RWPE2 (cell line): ENCODE measurements around the gene CBFA2T3.
A peak's percentile ranks its signal among the peaks of the same experiment; 100 is the strongest.
"Not testable (repeated sequence)": the region's sequence is repeated elsewhere in the genome, so short reads cannot be mapped to it uniquely, and the experiment has no call there.

Experiments used
- ATAC-seq: fragments of 200-7000 bp; cut with Tn5 transposase; 3 replicates; pipeline ENCODE4 v1.9.1; 2021; ENCODE audit warnings: low read depth
- DNase-seq: peaks from one replicate; pipeline ENCODE4 v3.0.0-alpha.2; 2020; ENCODE audit warnings: low spot score
- H3K27ac ChIP-seq: fragments of 450-650 bp; 2 replicates; pipeline ENCODE4 v1.5.1; 2017; ENCODE audit warnings: mild to moderate bottlenecking; ENCODE audit not compliant: poor library complexity, severe bottlenecking
- H3K27me3 ChIP-seq: fragments of 250-450 bp; sonication (Bioruptor Pico); 2 replicates; pipeline ENCODE4 v1.5.1; 2021; ENCODE audit warnings: mild to moderate bottlenecking, moderate library complexity; ENCODE audit not compliant: insufficient read depth, poor library complexity, severe bottlenecking
- H3K36me3 ChIP-seq: fragments of 250-450 bp; sonication (Bioruptor Pico); 2 replicates; pipeline ENCODE4 v1.5.1; 2020; ENCODE audit warnings: low read depth, mild to moderate bottlenecking, moderate library complexity
- H3K4me1 ChIP-seq: fragments of 250-450 bp; sonication (Bioruptor Pico); 2 replicates; pipeline ENCODE4 v1.5.1; 2021; ENCODE audit warnings: mild to moderate bottlenecking, moderate library complexity; ENCODE audit not compliant: insufficient read depth, poor library complexity, severe bottlenecking
- H3K4me3 ChIP-seq: fragments of 250-450 bp; sonication (Bioruptor Pico); 2 replicates; pipeline ENCODE4 v1.5.1; 2021; ENCODE audit warnings: mild to moderate bottlenecking, moderate library complexity; ENCODE audit not compliant: severe bottlenecking
- H3K9me3 ChIP-seq: fragments of 250-450 bp; sonication (Bioruptor Pico); 2 replicates; pipeline ENCODE4 v1.5.1; 2021; ENCODE audit warnings: mild to moderate bottlenecking, moderate library complexity; ENCODE audit not compliant: severe bottlenecking
- CTCF ChIP-seq: fragments of 450-650 bp; IDR thresholded peaks from one replicate; pipeline ENCODE4 v1.5.1; 2017; ENCODE audit warnings: mild to moderate bottlenecking, moderate library complexity; ENCODE audit not compliant: poor library complexity, severe bottlenecking

The CBFA2T3 gene

GRCh38 chr16:88921591-88921990, 55.4 kb downstream of the CBFA2T3 start:
- TF ChIP-seq CTCF = no peak
- no peak overlapping the region for H3K4me3 ChIP-seq
- no peaks in the 10 kb centered on the region for H3K27me3 ChIP-seq
- H3K4me1 ChIP-seq = peaks cover 29% of the 10 kb centered on the region
- H3K36me3 ChIP-seq = no peaks in the 10 kb centered on the region
- peak overlapping the region; percentile 42 for H3K27ac ChIP-seq
- DNase-seq (no peak), ATAC-seq (no peak)
- H3K9me3 ChIP-seq = peaks cover 4% of the 10 kb centered on the region

GRCh38 chr16:88920618-88921590, 56.1 kb downstream of the CBFA2T3 start:
- Histone ChIP-seq H3K27me3 (no peaks in the 10 kb centered on the region), H3K9me3 (peaks cover 4% of the 10 kb centered on the region), H3K4me3 (no peak overlapping the region), H3K4me1 (peaks cover 29% of the 10 kb centered on the region), H3K27ac (peak overlapping the region; percentile 42), H3K36me3 (no peaks in the 10 kb centered on the region)
- TF ChIP-seq CTCF = no peak
- 0 out of 3 replicates have a peak, but pooled peaks have one; percentile 28 for ATAC-seq
- no peak for DNase-seq

GRCh38 chr16:88919936-88920335, 57.1 kb downstream of the CBFA2T3 start:
- Histone ChIP-seq H3K4me3 (no peak overlapping the region), H3K4me1 (peaks cover 29% of the 10 kb centered on the region), H3K27ac (no peak overlapping the region), H3K36me3 (no peaks in the 10 kb centered on the region), H3K9me3 (peaks cover 4% of the 10 kb centered on the region), H3K27me3 (no peaks in the 10 kb centered on the region)
- TF ChIP-seq CTCF = no peak
- ATAC-seq = no peak
- DNase-seq = no peak

- H3K27me3 ChIP-seq, H3K4me3 ChIP-seq: not testable (repeated sequence)
- H3K27ac ChIP-seq = peak overlapping the region; percentile 8
Observed at GRCh38 chr16:88918896-88919295, 58.1 kb downstream of the CBFA2T3 start.

GRCh38 chr16:88917915-88918627, 58.9 kb downstream of the CBFA2T3 start:
- peak overlapping the region; percentile 8 for H3K27ac ChIP-seq
- no peaks in the 10 kb centered on the region for H3K36me3 ChIP-seq
- no peak for ATAC-seq
- peaks cover 29% of the 10 kb centered on the region for H3K4me1 ChIP-seq
- no peaks in the 10 kb centered on the region for H3K27me3 ChIP-seq
- no peak overlapping the region for H3K4me3 ChIP-seq
- H3K9me3 ChIP-seq = peaks cover 4% of the 10 kb centered on the region
- no peak for TF ChIP-seq CTCF
- DNase-seq = no peak

More at GRCh38 chr16:88918896-88919295, 58.1 kb downstream of the CBFA2T3 start:
- not testable (repeated sequence) for DNase-seq, ATAC-seq, H3K36me3 ChIP-seq, H3K9me3 ChIP-seq
- peaks cover 29% of the 10 kb centered on the region for H3K4me1 ChIP-seq
